GM18499 (cell line): ENCODE results near the gene NFATC2.

Experiments
- ATAC-seq: cut with Tn5 transposase; IDR thresholded peaks from one replicate; pipeline ENCODE4 v1.9.1; 2021; ENCODE audit warnings: moderate number of reproducible peaks; ENCODE audit not compliant: insufficient read depth, unreplicated experiment

The NFATC2 gene

GRCh38 chr20:51423290-51423667, 119.2 kb downstream of the NFATC2 start:
- peak; percentile 43 for ATAC-seq

DNA sequence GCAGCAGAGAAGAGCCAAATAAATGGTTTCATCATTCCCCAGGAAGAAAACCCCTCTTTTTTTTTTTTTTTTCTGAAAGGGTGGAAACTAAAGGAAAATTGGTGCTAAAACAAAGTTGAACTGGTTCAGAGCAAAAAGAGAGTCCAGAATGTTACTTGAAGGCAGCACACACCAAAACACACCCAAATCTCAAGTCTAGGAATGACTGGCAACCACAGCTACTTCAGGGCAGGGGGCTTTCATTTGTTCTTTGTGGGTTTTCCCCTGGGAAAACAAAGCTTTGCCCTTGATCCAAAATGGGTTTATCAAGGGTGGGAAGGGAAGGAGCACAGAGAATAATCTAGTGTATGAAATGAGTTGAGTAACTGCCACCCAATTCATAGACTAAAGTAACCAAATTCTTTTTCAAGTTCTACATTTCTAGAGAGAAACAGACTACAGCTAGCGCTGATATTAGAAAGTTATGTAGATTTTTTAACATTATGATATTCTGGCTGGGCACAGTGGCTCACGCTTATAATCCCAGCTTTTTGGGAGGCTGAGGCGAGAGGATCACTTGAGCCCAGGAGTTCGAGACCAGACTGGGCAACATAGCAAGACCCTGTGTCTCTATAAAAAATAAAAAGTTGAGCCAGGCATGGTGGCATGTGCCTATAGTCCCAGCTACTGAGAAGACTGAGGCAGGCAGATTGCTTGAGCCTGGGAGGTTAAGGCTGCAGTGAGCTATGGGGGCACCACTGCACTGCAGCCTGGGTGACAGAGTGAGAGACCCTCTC, 119.8 kb downstream of the NFATC2 start:
- ATAC-seq = no peak

GRCh38 chr20:51420805-51421204, 121.7 kb downstream of the NFATC2 start:
- no peak for ATAC-seq

DNA sequence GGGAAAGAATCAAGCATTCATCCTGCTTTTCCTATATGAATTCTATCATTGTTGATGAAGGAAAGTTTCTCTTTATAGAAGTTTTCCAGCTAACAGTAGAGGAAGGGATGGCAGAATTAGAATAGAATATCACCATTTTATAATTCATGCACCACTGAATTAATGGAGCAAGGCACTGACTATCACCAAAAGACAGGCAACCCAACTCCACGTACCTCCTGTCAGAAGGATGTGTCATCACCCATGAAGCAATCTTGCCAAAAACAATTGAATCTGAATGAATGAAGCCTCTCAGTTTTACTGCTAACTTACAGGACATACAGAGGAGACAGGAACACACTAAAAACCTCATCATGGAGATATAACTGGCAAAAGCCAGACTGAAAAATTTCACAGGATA, 122.4 kb downstream of the NFATC2 start:
- no peak for ATAC-seq

- ATAC-seq = no peak
Measured at GRCh38 chr20:51419646-51420045, 122.9 kb downstream of the NFATC2 start.

DNA sequence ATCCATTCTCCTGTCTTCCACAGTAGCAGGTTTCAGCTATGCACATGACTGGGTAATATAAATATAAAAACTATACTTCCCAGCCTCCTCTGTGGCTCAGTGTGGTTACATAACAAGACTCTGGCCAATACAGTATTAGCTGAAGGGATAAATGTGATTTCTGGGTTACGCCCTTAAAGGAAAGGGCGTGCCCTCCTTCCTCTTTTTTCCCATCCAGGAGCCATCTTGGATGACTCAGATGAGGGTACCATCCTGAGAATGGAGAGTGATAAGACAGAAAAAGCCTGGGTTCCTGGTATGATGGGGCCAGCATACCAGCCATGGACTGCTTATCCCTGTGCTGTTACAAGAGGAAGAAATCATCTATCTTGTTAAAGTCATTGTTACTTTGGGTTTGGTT, 123.3 kb downstream of the NFATC2 start:
- ATAC-seq = no peak

GRCh38 chr20:51418137-51418529, 124.4 kb downstream of the NFATC2 start:
- no peak for ATAC-seq

DNA sequence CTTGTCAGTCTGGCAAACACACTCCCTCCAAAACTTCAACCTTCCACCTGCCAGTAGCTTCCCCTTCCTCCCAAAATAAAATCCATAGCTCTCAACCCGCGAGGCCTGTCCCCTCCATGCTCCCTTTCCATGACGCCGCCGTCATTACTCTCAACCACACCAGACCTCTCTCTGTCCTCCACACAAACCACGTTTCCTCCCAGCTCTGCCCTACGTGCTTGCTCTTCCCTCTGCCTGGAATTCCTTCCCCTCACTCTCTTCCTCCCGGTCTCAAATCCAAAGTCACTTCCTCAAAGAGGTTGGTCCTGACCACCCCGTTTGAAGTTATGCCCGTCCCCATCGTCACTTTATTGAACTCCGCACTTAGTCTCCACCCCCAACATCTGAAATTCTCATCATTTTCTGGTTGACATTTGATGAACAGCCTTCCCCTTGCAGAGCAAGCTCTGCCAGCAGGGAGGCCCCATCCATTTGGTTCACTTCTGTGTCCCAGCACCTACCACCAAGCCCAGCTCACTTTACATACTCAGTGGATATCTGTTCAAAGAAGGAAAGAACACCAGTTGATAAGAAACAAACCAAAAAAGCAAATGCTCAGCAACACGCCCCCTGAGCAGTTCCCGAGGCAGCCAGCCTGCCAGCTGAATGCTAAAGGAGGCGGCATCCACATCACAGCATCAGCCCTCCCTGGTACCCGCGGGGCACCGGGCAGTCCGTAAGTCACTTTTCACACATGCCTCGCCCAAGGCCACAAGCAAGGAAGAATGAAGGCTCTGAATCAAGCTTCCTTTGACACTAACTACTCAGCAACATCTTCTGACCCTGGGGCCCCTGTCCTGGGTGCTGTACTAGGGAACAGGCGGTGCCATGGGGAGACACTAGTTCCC, 125.0 kb downstream of the NFATC2 start:
- ATAC-seq = no peak

GRCh38 chr20:51416532-51417249, 125.8 kb downstream of the NFATC2 start:
- no peak for ATAC-seq

DNA sequence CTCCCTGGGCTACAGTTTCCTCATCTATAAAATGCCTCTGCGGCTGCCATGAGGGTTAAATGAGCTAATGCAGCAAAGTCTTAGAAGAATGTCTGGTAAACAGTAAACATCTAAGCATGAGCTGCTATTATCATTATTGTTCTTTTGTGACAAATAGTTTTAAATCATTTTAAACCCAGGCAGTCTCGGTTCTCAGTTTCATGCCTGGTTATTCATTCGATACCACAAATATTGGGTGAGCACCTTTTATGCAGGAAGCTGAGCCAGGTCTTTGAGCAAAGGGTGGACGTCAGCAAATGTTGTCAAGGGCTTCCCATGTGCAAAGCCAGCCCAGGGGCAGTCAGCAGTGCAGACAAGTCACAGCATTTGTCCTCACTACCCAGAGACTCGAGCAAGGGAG, 128.7 kb downstream of the NFATC2 start:
- peak; percentile 49 for ATAC-seq

GRCh38 chr20:51412951-51413481, 129.5 kb downstream of the NFATC2 start:
- ATAC-seq = no peak

- no peak for ATAC-seq
Measured at GRCh38 chr20:51412333-51412871, 130.1 kb downstream of the NFATC2 start.

DNA sequence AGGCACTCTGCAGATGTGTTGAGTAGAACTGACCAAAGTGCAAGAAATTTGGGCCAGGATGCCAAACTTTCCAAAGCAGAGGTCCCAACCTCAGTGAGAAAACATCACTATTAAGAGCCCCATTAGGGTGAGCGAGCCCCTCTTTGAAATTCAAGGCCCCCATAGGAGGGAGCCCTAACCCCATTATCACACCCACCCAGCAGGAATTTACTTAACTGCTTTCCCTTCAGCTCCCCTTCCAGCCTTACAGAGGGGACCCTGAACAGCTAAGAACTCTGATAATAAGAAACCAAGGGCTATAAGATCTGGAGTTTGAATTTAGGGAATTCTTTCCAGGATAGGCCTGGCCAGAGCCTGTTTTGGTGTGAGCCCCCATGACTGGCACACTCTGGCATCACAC, 130.6 kb downstream of the NFATC2 start:
- no peak for ATAC-seq

GRCh38 chr20:51410586-51411325, 131.8 kb downstream of the NFATC2 start:
- ATAC-seq = no peak

DNA sequence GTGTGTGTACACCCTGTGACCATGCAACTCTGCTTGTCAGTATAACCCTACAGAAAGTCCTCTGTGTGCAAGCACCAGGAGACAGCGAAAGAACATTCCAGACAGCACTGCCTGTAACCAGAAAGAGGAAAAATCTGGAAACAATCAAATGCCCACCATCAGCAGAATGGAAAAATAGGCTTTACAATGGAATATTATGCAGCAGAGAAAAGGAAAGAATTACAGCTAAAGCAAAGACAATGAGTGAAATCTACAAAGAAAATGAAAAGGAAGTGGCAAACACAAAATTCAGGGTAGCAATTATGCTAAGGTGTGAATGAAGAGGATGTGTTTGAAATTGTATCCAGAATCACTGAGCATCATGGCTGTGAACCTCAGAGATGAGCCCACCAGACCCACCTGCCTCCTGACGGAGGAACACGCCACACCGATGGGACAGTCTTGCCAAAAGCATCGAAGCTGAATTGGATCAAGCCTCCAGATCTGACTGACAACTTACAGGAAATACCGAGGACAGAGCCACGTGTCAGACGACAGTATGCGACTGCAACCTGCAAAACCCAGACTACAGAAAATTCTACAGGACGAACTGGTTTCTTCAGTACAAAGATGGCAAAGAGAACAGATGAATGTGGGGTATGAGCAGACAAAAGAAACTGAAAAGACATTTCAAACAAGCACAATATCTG, 133.2 kb downstream of the NFATC2 start:
- no peak for ATAC-seq

DNA sequence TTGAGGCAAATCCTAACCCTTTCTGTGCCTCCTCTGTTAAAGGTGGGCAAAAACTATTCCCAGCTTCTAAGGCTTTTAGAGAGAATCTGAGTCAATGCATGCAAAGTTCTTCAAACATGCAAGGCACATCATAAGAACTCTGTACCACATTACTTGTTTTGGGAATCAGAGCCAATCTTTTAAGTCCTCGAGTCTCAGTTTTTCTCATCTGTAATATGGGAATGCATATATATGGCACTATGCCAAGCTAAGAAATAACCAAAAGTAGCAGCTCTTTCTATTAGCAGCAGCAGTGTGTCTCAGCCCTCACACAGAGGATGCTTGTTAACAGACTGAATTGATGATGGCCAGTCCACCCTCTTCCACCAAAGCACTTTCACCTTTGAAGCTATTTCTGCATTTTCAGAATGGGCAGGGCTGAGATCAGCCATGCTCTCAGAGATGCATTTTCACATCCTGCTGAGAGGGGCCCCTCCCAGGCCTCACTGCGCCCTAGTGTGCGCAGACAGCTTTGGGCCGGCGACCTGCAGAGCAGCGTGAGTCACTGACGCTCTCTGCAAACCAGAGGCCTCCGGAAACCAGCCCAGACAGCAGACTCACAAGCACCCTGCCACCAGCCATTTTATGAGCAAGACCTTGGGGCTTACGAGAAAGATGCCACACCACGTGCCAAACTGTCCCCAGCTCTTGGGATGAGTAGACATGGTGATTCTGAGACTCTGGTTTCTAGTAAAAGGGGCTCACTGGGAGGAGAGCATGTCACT, 138.0 kb downstream of the NFATC2 start:
- peak; percentile 65 for ATAC-seq

DNA sequence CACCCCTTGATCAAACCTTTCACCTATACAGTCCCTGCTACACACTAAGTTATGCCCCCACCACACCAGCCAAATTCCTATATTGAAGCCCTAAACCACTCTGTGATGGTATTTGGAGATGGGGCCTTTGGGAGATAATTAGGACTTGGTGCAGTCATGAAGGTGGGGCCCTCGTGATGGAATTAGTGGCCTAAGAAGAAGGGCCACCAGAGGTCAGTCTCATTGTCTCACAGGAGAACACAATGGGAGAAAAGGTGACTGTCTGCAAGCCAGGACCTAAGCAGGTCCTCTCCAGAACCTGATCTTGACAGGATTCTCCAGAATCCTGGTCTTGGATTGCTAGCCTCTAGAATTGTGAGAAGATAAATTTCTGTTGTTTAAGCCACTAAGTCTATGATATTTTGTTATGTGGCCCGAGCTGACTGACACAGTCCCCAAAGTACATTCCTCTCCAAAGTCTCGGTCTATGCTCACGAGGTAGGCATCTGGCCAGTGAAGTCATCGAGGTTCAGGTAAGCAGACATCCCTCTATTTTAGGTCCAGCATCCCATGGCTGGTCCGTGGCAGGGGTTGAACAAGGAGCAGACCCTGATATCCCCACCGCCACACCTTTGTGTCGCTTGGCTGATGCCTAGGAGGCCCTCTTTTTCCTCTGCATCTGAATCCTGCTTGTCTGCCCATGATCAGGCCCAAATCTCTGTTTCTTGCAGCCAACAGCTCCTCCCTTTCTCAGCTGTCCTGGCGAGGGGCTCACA, 138.9 kb downstream of the NFATC2 start:
- ATAC-seq = no peak

DNA sequence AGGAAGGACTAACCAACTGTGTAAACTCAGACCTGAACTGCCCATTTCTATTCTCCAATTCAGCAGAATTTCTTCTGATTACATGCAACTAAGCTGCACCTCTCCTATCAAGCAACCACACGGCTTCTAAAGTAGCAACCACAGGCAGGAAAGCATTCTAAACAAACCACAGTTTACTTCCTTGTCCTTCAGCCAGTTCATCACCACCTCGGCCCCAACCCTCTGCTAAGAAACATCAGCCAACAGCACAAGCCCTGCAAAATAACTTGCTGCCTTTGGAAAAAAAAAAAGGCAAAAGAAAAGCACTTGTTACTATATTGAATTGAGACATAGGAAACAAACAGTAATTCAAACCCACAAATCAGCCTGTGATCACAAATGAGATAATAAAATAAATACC, 140.3 kb downstream of the NFATC2 start:
- ATAC-seq = no peak
